Measurements from ENCODE around the gene LIPC. TPM values are rescaled to one million over a fixed set of nuclear protein-coding genes. Genes with fewer than 3 reads are reported as not detected.
A peak's percentile ranks its signal among the peaks of the same experiment; 100 is the strongest.

Gene LIPC
- polyA plus RNA-seq, 3 donors = 0.37 TPM; not detected in 2

DNA sequence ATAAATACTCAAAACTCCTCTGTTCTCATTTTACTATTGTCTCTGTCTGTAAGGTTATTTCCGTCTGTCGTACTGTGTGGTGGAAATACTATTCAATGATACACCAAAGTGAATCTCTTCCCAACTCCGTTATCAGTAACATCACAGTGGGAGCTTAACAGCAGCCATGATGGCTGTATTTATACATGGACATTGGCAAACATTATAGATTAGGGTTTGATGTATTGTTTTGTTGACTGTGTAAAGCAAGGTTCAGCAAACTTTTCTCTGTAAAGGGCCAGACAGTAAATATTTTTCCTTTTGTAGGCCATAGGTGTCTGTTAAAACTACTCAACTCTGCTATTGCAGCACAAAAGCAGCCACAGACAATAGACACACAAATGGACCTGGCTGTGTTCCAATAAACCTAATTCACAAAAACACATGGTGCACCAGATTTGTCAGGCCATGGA is 23.2 kb downstream of the LIPC start:
- DNase-seq = no peak
- TF ChIP-seq CTCF (IDR thresholded peaks at IDR 0.05) = no peak
- H3K9ac ChIP-seq (ENCODE audit: insufficient read depth, low read length, poor library complexity, severe bottlenecking) = no peak overlapping the region
- H3K27ac ChIP-seq (ENCODE audit: low read depth in 1 of 2, low read length in 2 of 2) = no peak overlapping the region
- H4K20me1 ChIP-seq (ENCODE audit: insufficient read depth, low read length) = no peaks in the 10 kb centered on the region
- H2AFZ ChIP-seq (ENCODE audit: insufficient read depth, low read depth, low read length, poor library complexity, severe bottlenecking) = no peak overlapping the region
- H3K27me3 ChIP-seq (ENCODE audit: control insufficient read depth in 2 of 2, insufficient read depth in 2 of 2, low read length in 2 of 2) = no peaks in the 10 kb centered on the region
- H3K4me1 Mint-ChIP-seq = peaks cover 28% of the 10 kb centered on the region
- no peak overlapping the region for H3K4me3 ChIP-seq (replicated peaks in 1 of 3; ENCODE audit: low read depth in 2 of 3, low read length in 3 of 3)
- peaks cover 0 to 2% (median 0%) of the 10 kb centered on the region in 3 donors for H3K27me3 Mint-ChIP-seq (ENCODE audit: low read depth in 3 of 3)
- intact Hi-C loops (cut with micrococcal nuclease) = loop anchor here in 1 of 2 donors (5.0 kb wide), 1 partner anchor 67 kb away; no protein-coding TSS in a partner anchor
- no CpG with 5 or more reads among the region's 3 CpGs for WGBS (ENCODE audit: insufficient coverage)
- no peaks in the 10 kb centered on the region for H3K79me2 ChIP-seq (ENCODE audit: insufficient read depth, low read length)
- no peaks in the 10 kb centered on the region for H3K36me3 Mint-ChIP-seq
- no peak overlapping the region for H3K4me2 ChIP-seq (replicated peaks; ENCODE audit: extremely low read depth, low read length, poor library complexity, severe bottlenecking)
- no peak overlapping the region for H3K27ac Mint-ChIP-seq
- H3K4me1 ChIP-seq (ENCODE audit: control insufficient read depth in 1 of 2, insufficient read depth in 2 of 2, low read length in 2 of 2) = peaks cover 19 to 28% of the 10 kb centered on the region in 2 donors
- H3K9me3 ChIP-seq (replicated peaks in 1 of 2; ENCODE audit: control insufficient read depth in 1 of 2, insufficient read depth in 1 of 2, low read length in 2 of 2) = no peaks in the 10 kb centered on the region
- no peaks in the 10 kb centered on the region for H3K36me3 ChIP-seq (replicated peaks in 1 of 2; ENCODE audit: control insufficient read depth in 1 of 2, insufficient read depth in 2 of 2, low read length in 2 of 2)
- H3K4me3 Mint-ChIP-seq = no peak overlapping the region
- H3K9me3 Mint-ChIP-seq = peaks cover 0 to 2% (median 0%) of the 10 kb centered on the region in 7 donors

- TF ChIP-seq CTCF (IDR thresholded peaks at IDR 0.05) = no peak
- peak in 2 of 3 donors; percentile 14 to 67 for DNase-seq
- peak overlapping the region in 2 of 7 donors; percentile 22 to 51 for H3K27ac Mint-ChIP-seq
- 100% methylated on average over 2 of the region's 7 CpGs for whole genome bisulfite sequencing (ENCODE audit: insufficient coverage)
- H3K9me3 Mint-ChIP-seq = peaks cover 0 to 2% (median 0%) of the 10 kb centered on the region in 7 donors
- Histone ChIP-seq H3K9me3 (replicated peaks in 1 of 2; ENCODE audit: control insufficient read depth in 1 of 2, insufficient read depth in 1 of 2, low read length in 2 of 2) (no peaks in the 10 kb centered on the region), H4K20me1 (ENCODE audit: insufficient read depth, low read length) (no peaks in the 10 kb centered on the region), H3K4me2 (replicated peaks; ENCODE audit: extremely low read depth, low read length, poor library complexity, severe bottlenecking) (no peak overlapping the region), H3K4me3 (replicated peaks in 1 of 3; ENCODE audit: low read depth in 2 of 3, low read length in 3 of 3) (no peak overlapping the region), H3K4me1 (ENCODE audit: control insufficient read depth in 1 of 2, insufficient read depth in 2 of 2, low read length in 2 of 2) (peaks cover 23 to 32% of the 10 kb centered on the region in 2 donors), H3K9ac (ENCODE audit: insufficient read depth, low read length, poor library complexity, severe bottlenecking) (no peak overlapping the region), H3K79me2 (ENCODE audit: insufficient read depth, low read length) (no peaks in the 10 kb centered on the region), H3K27ac (ENCODE audit: low read depth in 1 of 2, low read length in 2 of 2) (no peak overlapping the region), H3K36me3 (replicated peaks in 1 of 2; ENCODE audit: control insufficient read depth in 1 of 2, insufficient read depth in 2 of 2, low read length in 2 of 2) (no peaks in the 10 kb centered on the region), H2AFZ (ENCODE audit: insufficient read depth, low read depth, low read length, poor library complexity, severe bottlenecking) (no peak overlapping the region), H3K27me3 (ENCODE audit: control insufficient read depth in 2 of 2, insufficient read depth in 2 of 2, low read length in 2 of 2) (no peaks in the 10 kb centered on the region)
- H3K4me1 Mint-ChIP-seq = peaks cover 36% of the 10 kb centered on the region
- no peak overlapping the region for H3K4me3 Mint-ChIP-seq
- no peaks in the 10 kb centered on the region for H3K36me3 Mint-ChIP-seq
- peaks cover 0 to 2% (median 0%) of the 10 kb centered on the region in 3 donors for H3K27me3 Mint-ChIP-seq (ENCODE audit: low read depth in 3 of 3)
- intact Hi-C loops (cut with micrococcal nuclease) = loop anchor here in 1 of 2 donors (5.0 kb wide), 1 partner anchor 65 kb away; no protein-coding TSS in a partner anchor
Observed at GRCh38 chr15:58457466-58457965, 25.7 kb downstream of the LIPC start.

All from CD14-positive monocyte (primary cell).